Measurements from ENCODE around the gene LCN12.

The LCN12 gene, protein sequence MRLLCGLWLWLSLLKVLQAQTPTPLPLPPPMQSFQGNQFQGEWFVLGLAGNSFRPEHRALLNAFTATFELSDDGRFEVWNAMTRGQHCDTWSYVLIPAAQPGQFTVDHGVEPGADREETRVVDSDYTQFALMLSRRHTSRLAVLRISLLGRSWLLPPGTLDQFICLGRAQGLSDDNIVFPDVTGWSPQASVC

DNA sequence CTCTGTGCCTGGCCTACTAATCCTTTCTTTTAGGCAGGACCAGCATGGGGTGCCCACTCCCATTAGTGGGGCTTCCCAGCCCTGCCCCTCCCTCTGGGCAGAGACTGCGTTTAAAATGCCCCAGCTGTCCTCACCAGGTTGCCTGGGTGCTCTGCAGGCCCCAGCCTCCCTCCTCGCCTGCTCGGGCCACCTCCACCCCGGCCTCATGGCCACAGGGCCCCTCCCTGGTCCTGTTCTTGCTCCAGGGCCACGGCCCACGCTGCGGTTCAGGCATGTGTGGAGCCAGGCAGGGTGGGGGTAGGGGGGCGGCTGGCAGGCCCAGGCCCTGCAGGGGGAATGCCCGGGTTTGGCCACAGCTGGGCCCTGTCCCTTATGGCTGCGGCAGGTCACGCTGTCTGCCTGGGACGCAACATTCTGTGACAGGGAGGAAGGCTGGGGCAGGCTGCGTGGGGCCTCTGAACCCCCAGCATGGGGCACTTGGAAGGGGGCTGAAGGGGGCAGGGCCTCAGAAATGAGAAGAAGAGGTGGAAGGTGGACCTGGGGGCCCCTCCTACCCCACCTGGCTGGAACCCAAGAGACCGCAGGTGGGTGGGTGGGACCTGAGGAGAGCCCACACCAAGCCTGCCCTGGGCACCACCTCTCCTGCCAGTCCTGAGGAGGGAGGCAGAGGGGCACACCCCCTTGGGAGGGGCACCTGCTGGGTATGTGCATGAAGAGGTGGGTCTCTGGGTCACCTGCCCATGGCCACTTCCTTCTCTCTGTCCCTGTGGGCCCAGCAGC lies at the start of gene LCN12:
Gene LCN12 (plus strand): TSS at position 733 of the 780 bp plus-strand sequence. CDS start 55 bp downstream, outside the sequence.
- DNase-seq (ENCODE audit: low spot score): no peak

DNA sequence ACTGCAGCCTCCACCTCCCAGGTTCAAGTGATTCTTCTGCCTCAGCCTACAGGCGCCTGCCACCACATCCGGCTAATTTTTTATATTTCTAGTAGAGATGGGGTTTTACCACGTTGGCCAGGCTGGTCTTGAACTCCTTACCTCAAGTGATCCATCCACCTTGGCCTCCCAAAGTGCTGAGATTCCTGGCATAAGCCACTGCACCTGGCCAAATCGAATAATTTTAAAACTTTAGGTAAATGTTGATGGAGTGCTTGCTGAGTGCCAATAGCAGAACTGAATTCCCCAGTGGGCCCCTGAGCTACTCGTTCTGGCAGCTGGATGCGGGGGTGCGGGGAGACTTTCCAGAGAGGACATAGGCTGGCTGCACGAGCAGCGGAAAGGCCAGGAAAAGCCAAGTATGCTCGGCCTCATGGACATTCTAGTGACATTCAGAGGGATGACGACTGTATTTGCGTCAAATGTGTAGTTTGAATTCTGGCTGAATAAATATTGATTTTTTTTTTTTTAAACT lies 49.0 kb upstream of the LCN12 start:
- no peak for DNase-seq (ENCODE audit: low spot score)

DNA sequence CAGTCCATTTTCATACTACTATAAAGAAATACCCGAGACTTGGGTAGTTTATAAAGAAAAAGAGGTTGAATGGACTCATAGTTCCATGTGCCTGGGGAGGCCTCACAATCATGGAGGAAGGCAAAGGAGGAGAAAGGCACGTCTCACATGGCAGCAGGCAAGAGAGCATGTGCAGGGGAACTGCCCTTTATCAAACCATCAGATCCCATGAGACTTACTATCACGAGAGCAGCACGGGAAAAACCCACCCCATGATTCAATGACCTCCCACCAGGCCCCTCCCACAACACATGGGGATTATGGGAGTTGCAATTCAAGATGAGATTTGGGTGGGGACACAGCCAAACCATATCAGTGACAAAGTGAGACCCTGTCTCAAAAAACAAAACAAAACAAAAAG lies 45.8 kb upstream of the LCN12 start:
- DNase-seq (ENCODE audit: low spot score): no peak

DNA sequence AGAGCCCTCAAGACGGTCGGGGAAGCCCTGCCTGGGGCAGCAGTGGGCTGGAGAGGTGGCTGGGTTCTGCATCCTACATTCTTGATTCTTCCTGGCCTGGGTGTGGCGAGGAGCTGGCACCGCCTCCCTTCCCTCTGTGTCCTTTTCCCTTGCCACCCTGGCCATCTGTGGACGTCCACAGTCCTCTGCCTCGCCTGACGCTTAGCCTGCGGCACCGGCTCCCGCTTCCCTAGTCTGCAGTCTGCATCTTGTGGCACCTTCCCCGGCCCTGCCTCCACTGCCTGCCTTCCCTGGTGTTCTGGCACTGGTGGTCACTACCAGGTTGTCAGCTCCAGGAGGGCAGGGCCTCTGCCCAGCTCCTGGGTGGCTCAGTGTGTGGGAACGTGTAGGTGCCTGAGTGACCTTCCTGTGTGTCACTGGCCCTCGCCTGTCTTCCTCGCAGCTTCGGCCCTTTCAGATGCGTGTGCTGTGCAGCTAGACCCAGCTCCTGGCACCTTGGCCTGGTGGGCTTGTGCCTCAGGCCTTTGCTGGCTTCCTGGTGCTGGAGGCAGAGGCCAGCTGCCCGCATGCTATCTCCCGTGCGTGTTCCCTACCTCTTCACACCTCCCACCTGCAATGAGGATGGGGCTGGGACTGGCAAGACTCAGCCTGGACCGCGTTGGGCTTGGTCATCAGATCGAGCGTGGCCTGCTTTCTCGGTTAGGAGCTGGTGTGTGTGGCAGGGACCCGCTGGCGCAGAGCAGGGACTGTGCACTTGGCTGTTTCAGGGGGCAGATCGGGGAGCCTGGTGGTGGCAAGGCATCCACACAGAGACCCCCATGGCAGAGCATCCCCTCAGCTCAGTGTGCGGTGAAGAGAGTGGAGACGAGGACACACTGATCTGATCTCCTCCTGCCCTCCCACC lies 44.8 kb upstream of the LCN12 start:
- DNase-seq (ENCODE audit: low spot score): no peak

DNA sequence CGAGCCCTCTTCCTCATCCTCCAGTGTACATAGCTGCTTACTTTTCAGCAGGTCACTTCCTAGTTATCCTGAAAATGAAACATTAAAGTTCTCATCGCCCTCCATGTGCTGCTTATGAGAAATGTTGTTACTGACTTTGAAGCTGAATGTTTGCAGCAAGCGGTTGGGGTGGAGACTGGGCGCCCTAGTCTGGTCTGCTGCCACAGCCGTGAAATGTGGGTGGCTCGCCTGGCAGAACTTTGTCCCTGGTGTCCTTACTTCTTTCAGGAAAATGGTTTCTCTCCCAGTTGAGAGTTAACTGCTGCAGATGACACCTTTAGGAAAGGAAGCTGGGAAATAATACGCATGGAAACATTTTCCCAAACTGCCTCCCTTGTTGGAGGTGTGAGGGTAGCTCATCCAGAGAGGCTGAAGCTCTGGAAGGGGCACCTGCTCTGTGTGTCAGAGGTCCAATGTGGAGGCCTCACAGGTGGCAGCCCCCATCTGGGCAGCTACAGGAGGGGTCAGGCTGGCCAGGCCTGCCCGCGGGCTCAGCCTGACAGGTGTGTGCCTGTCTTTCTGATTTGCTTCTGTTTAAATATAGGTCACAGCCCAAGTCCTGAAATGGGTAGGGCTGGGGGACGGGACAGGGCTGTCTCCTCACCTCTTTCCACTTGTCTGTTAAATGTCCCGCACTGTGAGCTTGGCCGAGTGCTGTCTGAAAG lies 41.7 kb upstream of the LCN12 start:
- DNase-seq (ENCODE audit: low spot score): no peak

DNA sequence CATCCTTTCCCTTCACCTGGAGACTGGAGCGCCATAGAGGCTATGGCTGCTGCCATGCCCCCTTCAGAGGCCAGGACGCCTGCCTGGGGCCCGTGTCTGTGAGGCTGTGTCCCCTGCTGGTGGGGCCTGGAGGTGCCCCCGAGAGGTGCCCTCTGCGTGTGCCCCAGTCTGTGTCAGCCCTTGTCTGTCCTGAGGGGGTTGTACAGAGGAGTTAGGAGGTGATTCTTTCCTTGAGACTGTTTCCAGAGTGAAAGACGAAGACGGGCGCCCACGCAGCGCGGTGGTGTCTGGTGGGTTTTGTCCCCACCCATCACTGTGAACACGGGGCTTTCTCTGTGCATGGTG lies 41.2 kb upstream of the LCN12 start:
- DNase-seq (ENCODE audit: low spot score): no peak

DNA sequence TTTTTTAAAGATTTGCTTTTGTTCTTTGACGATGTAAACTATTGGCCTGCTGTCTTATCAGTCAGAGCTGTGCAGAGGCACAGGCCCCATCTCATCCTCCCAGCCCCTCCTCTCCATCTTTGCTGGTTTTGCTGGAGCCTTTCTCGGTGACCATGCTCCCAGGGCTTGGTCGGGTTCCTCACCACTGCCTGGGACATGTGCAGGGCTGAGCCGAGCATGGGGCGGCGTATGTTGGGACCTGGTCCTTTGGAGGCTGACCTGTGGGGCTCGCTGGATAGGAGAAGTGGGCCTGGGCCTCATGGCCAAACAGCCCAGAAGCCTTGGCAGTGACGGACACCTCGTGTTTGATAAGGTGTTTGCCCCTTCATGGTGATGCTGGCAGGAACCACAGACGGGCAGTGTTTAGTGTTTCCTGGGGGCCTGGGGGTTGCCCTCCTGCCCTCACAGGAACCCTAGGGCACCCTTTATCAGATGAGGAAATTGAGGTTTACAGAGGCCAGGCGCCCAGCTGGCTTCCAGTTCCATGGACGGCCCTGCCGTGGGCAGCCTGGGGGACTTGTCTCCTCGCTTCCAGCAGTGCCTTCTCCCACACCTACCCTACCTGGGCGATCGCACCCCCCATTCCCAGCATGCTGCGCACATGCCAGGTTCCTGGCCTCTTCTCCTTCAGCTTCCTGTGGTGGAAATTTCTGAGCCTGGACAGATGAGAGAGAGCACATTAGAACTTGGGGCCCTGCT lies 38.2 kb upstream of the LCN12 start:
- DNase-seq (ENCODE audit: low spot score): no peak

DNA sequence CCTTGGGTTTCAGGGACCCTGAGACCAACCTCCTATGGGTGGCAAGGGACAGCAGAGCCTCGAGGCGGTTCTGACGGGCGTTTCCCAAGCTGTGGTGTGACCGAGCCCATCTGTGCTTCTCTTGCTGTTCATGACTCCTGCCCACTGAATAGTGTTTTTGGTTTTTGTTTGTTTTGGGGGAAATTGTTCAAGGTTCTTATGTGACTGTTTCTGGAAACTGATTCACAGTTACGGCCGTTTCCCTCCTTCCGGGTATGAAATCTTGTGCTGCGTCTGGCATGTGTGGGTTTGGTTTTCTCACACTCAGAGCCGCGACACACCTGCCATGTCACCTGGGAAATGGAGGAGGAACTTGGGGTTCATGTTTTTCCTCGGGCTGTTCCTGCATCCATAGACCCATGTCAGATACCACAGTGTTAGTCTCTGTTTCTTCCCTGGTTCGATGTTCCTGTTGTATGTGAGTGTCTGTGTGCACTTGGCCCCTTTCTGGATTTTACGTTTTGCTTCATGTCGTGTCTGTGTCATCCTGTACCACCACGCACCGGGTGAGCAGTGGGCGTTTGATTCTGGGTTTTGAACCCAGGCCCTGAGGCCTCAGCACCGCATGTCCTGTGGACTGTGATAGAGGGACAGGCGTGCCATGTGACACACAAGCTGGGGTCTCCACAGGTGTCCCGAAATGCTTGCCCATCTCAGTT lies 36.3 kb upstream of the LCN12 start:
- DNase-seq (ENCODE audit: low spot score): no peak

DNA sequence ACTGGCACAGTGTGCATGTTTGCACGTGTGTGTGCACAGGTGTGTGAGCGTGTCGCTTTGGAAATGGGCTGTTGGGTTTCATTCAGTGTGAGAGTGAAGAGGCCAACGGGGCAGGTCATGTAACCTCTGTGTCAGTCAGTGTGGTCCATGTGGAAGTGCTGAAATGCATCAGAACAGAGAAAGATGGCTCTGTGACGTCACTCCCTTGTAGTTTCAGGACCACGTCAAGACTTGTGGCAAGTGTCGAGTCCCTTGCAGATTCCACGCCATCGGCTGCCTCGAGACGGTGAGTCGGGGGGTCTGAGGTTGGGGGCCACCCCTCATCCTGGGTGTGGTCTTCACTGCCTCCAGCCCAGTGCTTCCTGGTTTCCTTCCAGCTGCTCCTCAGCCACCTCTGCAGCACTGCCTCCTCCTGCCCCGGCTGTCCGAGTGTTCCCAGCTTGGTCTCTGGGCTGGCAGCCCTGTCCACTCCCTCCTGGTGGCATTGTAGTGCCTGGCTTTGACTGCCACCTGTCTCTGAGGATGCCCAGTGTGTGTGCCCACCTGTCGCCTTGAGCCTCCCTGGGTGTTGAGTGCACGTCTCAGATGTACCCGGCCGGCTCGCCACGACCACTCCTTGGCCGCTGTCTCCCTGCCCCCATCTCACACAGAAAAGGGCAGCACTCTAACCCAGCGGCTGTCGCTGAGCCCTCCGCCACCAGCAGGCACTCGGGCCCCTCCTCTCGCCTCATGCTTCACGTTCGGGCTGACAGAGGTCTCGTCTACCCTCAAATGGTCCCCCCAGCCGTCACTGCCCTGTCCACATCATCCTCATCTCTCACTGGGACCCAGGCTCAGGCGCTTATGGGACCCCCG lies 35.5 kb upstream of the LCN12 start:
- DNase-seq (ENCODE audit: low spot score): no peak

DNA sequence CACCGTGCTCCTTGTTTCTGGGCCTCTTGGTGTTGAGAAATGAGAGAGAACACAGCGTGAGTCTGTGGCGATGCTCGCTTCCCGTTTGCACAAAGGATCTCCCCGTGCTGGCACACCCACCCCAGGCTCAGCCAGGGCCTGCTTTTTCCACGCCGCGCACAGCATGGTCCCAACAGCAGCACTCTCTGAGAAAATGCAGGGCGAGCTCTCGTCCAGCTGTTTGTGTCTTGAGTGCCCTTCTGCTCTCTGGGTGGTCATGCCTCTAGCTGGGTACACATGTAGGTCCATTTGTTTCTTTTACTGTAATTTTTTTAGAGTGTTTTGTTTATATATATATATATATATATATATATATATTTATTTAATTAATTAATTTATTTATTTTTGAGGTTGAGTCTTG lies 34.2 kb upstream of the LCN12 start:
- no peak for DNase-seq (ENCODE audit: low spot score)

DNA sequence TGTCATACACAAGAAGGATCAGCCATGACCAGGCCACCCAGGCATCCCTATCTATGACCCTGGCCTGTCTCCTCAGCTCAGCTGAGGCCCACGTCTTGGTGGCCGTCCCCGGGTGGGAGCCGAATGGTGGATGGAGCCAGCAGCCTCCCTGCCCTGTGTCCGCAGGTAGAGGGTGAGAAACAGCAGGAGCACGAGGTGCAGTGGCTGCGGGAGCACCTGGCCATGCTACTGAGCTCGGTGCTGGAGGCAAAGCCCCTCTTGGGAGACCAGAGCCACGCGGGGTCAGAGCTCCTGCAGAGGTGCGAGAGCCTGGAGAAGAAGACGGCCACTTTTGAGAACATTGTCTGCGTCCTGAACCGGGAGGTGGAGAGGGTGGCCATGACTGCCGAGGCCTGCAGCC lies 32.0 kb upstream of the LCN12 start:
- DNase-seq (ENCODE audit: low spot score): no peak

DNA sequence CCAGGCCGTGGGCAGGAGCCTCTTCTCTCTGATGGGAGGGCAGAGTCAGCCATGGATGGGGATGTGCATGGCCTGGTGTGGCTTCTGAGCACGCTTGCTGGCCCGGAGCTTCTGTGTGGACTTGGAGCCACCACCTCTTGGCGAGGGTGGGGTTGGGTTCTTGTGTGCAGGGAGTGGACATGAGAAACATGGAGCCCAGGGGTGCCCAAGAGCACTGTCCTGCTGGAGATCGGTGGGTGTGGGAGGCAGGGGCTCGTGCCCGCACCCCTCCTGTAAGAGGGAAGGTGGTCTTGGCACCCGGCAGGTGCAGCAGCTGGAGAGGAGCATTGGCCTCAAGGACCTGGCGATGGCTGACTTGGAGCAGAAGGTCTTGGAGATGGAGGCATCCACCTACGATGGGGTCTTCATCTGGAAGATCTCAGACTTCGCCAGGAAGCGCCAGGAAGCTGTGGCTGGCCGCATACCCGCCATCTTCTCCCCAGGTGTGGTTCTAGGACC lies 31.3 kb upstream of the LCN12 start:
- DNase-seq (ENCODE audit: low spot score): no peak

DNA sequence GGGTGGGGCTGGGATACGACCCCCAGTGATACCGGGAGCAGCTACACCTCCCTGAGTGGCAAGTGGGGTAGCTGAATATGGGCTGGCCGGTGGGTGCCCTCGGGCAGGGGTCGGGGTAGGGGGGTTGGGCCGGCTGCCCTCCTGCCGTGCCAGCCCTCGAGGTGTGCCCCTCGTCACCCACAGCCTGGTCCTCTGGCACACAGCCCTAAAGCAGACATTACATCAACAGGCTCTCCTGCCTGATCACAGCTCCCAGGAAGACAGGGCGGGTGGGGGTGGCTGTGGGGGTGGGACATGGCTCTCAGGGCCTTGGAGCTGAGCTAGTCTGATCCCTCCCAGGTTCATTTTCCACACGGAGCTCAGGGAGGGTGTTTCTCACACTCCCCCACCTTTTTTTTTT lies 30.8 kb upstream of the LCN12 start:
- no peak for DNase-seq (ENCODE audit: low spot score)

DNA sequence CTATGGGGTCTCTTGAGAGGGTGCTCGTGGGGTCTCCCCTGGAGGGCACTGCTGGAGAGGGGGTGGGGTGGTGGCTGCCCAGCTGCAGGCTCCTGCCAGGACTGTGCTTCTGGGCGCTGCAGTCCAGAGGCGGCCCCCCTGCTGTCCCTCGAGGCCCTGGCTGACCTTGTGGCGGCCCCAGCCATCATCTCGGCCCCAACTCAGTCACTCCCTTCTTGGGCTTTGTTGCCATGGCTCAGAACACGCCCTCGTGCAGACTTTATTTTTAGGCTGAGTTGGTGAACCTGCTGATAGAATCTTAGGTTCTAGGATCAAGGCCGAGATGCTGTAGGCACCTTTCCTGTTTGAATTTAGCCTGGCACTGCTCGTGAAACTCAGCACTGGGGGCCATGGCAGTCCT lies 30.4 kb upstream of the LCN12 start:
- DNase-seq (ENCODE audit: low spot score): no peak

DNA sequence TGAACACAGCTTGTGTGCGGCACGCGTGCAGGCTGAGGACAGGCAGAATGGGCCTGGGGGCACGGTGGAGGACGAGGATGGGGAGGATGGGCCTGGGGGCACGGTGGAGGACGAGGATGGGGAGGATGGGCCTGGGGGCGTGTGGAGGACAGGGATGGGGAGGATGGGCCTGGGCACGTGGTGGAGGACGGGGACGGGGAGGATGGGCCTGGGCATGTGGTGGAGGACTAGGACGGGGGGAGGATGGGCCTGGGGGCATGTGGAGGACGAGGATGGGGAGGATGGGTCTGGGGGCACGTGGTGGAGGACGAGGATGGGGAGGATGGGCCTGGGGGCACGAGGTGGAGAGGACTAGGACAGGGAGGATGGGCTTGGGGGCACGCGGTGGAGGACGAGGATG lies 29.5 kb upstream of the LCN12 start:
- DNase-seq (ENCODE audit: low spot score): no peak

DNA sequence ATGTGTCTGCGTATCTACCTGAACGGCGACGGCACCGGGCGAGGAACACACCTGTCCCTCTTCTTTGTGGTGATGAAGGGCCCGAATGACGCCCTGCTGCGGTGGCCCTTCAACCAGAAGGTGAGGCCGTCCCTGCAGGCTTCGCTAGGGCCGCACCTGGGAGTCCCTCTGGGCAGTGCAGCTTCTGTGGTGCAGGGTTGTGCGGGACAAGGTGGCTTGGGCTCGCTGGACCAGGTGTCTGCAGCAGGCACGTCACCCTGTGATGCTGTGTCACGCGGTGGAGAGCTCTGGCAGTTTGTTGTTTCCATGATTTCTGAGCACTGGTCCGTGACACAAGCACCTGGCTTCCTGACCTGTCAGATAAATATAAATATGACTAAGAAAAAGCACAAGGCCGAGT lies 28.2 kb upstream of the LCN12 start:
- DNase-seq (ENCODE audit: low spot score): no peak

DNA sequence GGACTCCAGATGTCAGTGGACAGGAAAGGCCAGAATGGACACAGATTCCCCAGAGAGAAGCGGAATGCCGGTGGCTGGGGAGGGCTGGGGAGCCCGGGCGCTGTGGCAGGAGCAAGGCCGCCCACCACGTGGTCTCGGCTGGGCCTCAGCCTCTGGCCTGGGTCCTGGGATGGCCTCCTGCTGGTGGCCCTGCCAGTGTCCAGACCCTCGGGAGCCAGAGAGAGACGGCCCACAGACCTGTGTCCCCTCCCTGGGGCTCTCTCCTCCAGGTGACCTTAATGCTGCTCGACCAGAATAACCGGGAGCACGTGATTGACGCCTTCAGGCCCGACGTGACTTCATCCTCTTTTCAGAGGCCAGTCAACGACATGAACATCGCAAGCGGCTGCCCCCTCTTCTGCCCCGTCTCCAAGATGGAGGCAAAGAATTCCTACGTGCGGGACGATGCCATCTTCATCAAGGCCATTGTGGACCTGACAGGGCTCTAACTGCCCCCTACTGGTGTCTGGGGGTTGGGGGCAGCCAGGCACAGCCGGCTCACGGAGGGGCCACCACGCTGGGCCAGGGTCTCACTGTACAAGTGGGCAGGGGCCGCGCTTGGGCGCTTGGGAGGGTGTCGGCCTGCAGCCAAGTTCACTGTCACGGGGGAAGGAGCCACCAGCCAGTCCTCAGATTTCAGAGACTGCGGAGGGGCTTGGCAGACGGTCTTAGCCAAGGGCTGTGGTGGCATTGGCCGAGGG lies 26.5 kb upstream of the LCN12 start:
- DNase-seq (ENCODE audit: low spot score): no peak

DNA sequence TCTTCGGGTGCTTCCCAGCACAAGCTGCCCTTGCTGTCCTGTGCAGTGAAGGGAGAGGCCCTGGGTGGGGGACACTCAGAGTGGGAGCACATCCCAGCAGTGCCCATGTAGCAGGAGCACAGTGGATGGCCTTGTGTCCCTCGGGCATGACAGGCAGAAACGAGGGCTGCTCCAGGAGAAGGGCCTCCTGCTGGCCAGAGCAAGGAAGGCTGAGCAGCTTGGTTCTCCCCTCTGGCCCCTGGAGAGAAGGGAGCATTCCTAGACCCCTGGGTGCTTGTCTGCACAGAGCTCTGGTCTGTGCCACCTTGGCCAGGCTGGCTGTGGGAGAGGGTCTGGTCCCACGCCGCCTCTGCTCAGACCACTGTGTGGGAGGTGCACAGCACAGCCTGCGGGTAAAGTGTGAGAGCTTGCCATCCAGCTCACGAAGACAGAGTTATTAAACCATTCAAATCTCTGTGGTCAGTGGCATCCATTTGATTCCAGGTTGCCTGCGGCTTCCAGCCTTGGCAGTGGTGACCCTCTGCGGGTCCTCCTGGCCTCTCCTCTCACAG lies 25.8 kb upstream of the LCN12 start:
- DNase-seq (ENCODE audit: low spot score): no peak

DNA sequence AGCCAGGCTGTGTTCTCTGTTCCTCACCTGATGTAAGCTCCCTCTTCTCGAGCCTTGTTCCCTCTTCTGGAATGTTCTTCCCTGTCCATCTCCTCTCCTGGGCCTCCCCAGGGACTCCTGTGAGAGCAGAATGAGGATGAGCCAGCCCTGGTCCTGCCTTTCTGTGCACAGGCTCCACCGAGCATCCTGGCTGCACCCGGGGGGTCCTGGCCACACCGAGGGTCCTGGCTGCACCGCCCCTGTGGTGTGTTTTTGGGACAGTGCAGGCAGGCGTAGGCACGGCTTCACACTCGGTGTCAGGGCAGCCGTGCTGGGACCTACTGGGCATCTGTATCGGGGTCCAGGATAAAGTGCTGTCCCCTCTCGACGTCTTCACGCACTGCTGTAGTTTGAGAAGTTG lies 25.3 kb upstream of the LCN12 start:
- DNase-seq (ENCODE audit: low spot score): no peak

Data from COLO829 (cell line).